SK-N-SH (cell line): ENCODE measurements around the gene SGSH. TPM values are rescaled to one million over a fixed set of nuclear protein-coding genes. Genes with fewer than 3 reads are reported as not detected.

Experiments
- CTCF ChIA-PET: fragments of 300-600, 350-600 bp; formaldehyde crosslinking; extraction: SDS; loops from one replicate; lab custom pipeline; 2021; lab: Yijun Ruan, JAX
- POLR2A ChIA-PET: fragments of 350-600 bp; sonication (Branson Sonifier 250); formaldehyde crosslinking; extraction: SDS; loops from one replicate; lab custom pipeline; 2020; ENCODE audit warnings: antibody characterized with exemption, inconsistent platforms; lab: Yijun Ruan, JAX
- DNase-seq: peaks from one replicate; pipeline ENCODE4 v3.0.0; 2012
- H2AFZ ChIP-seq: fragments of 200-600 bp; sonication (generic); 2 replicates; pipeline ENCODE4 v1.8.1; 2016; ENCODE audit warnings: antibody characterized with exemption, mild to moderate bottlenecking, low read depth
- H3F3A ChIP-seq: fragments of 200-600 bp; sonication (generic); replicated peaks from 2 replicates; pipeline ENCODE3; 2016; ENCODE audit warnings: antibody characterized with exemption, mild to moderate bottlenecking; ENCODE audit not compliant: insufficient read depth
- H3K27ac ChIP-seq, 2 experiments: fragments of 200-500 bp in 1 of 2; fragments of 200-600 bp in 1 of 2; sonication (Bioruptor generic) in 1 of 2; sonication (generic), shearing (Covaris generic) in 1 of 2; 2 replicates each; pipeline versions ENCODE4 v1.5.1 to v1.6.1; 2014 to 2016; ENCODE audit warnings: low read depth in 2 of 2, inconsistent platforms in 1 of 2, low read length in 1 of 2, mild to moderate bottlenecking in 1 of 2, mixed read lengths in 1 of 2
- H3K27me3 ChIP-seq: fragments of 200-600 bp; sonication (generic), shearing (Covaris generic); 2 replicates; pipeline ENCODE4 v1.6.1; 2016; ENCODE audit warnings: mixed run types; ENCODE audit not compliant: insufficient read depth
- H3K36me3 ChIP-seq, 2 experiments: fragments of 200-500 bp in 1 of 2; fragments of 200-600 bp in 1 of 2; sonication (Bioruptor generic) in 1 of 2; sonication (generic) in 1 of 2; replicated peaks in 1 of 2; 2 replicates each; pipeline versions ENCODE3 to v1.5.1; 2014 to 2016; ENCODE audit warnings: low read length in 1 of 2, mild to moderate bottlenecking in 1 of 2; ENCODE audit not compliant: insufficient read depth in 2 of 2, control insufficient read depth in 1 of 2
- H3K4me1 ChIP-seq, 2 experiments: fragments of 200-500 bp in 1 of 2; fragments of 200-600 bp in 1 of 2; sonication (Bioruptor generic) in 1 of 2; sonication (generic), shearing (Covaris generic) in 1 of 2; 2 replicates each; pipeline versions ENCODE4 v1.5.1 to v1.6.1; 2014 to 2016; ENCODE audit warnings: low read depth in 1 of 2, low read length in 1 of 2, mixed run types in 1 of 2; ENCODE audit not compliant: insufficient read depth in 2 of 2, control insufficient read depth in 1 of 2
- H3K4me2 ChIP-seq: fragments of 200-600 bp; sonication (generic), shearing (Covaris generic); 2 replicates; pipeline ENCODE4 v1.6.1; 2017; ENCODE audit warnings: mixed run types
- H3K4me3 ChIP-seq, 2 experiments: fragments of 200-500 bp in 1 of 2; fragments of 200-600 bp in 1 of 2; sonication (Bioruptor generic) in 1 of 2; sonication (generic), shearing (Covaris generic) in 1 of 2; 2 replicates each; pipeline versions ENCODE4 v1.5.1 to v1.8.1; 2014 to 2016; ENCODE audit warnings: low read depth in 2 of 2, inconsistent platforms in 1 of 2, low read length in 1 of 2, mild to moderate bottlenecking in 1 of 2, mixed read lengths in 1 of 2, moderate library complexity in 1 of 2
- H3K79me2 ChIP-seq: fragments of 200-600 bp; sonication (generic); 2 replicates; pipeline ENCODE4 v1.8.1; 2017; ENCODE audit warnings: mild to moderate bottlenecking; ENCODE audit not compliant: insufficient read depth
- H3K9ac ChIP-seq: fragments of 200-600 bp; sonication (generic); 2 replicates; pipeline ENCODE4 v1.6.1; 2017; ENCODE audit warnings: mixed run types
- H3K9me2 ChIP-seq: fragments of 200-600 bp; sonication (generic); 2 replicates; pipeline ENCODE4 v1.6.1; 2017; ENCODE audit warnings: mixed run types
- H3K9me3 ChIP-seq: fragments of 200-600 bp; sonication (generic); 2 replicates; pipeline ENCODE4 v1.6.1; 2017; ENCODE audit warnings: mixed run types, mild to moderate bottlenecking, moderate library complexity
- H4K20me1 ChIP-seq: fragments of 200-600 bp; sonication (generic); 2 replicates; pipeline ENCODE4 v1.6.1; 2017; ENCODE audit warnings: mild to moderate bottlenecking, mixed run types; ENCODE audit not compliant: insufficient read depth
- EP300 ChIP-seq, 2 experiments: IDR thresholded peaks; 2 replicates each; pipeline versions ENCODE4 v1.4.0 to v1.6.1; 2012; ENCODE audit warnings: borderline replicate concordance in 1 of 2, low read depth in 1 of 2, low read length in 1 of 2
- FOXM1 ChIP-seq: IDR thresholded peaks from 2 replicates; pipeline ENCODE4 v1.4.0; 2012; ENCODE audit warnings: low read depth, mild to moderate bottlenecking
- IRF3 ChIP-seq: fragments of 150-350 bp; IDR thresholded peaks from 2 replicates; pipeline ENCODE4 v1.6.1; 2016; ENCODE audit warnings: mild to moderate bottlenecking, low read depth, low read length
- MAX ChIP-seq: IDR thresholded peaks from 2 replicates; pipeline ENCODE4 v1.4.0; 2012; ENCODE audit warnings: low read depth
- NFIC ChIP-seq: IDR thresholded peaks from 2 replicates; pipeline ENCODE4 v1.4.0; 2012; ENCODE audit warnings: borderline replicate concordance
- NRF1 ChIP-seq: IDR thresholded peaks from 2 replicates; pipeline ENCODE4 v1.6.1; 2012; ENCODE audit warnings: low read depth, mild to moderate bottlenecking, low read length
- PBX3 ChIP-seq: IDR thresholded peaks from 2 replicates; pipeline ENCODE4; 2012
- REST ChIP-seq: IDR thresholded peaks from 2 replicates; pipeline ENCODE4 v1.6.1; 2012; ENCODE audit warnings: mild to moderate bottlenecking, low read depth, low read length, moderate library complexity
- SMC3 ChIP-seq: IDR thresholded peaks from 2 replicates; pipeline ENCODE4 v1.6.1; 2012; ENCODE audit warnings: low read depth, low read length, improper control_type of control experiment
- TEAD4 ChIP-seq: IDR thresholded peaks from 2 replicates; pipeline ENCODE4 v1.4.0; 2012; ENCODE audit warnings: mild to moderate bottlenecking, borderline replicate concordance; ENCODE audit not compliant: insufficient read depth
- YY1 ChIP-seq: IDR thresholded peaks from 2 replicates; pipeline ENCODE4 v1.4.0; 2012; ENCODE audit warnings: low read depth, mild to moderate bottlenecking
- WGBS: methylation state at CpG from one replicate; pipeline ENCODE4 v1.1.6; 2017; ENCODE audit warnings: low lambda C conversion rate; 5-methylcytosine and 5-hydroxymethylcytosine counted together
- polyA plus RNA-seq, 3 experiments: library from polyadenylated mRNA; depleted of rRNA; stranded (reverse); fragments of >200 nt; gene quantifications; 2 replicates each; pipeline ENCODE4 v1.2.3, GENCODE V29; 2012

The SGSH gene
- polyA plus RNA-seq, 1 of the 3 experiments (the other 2 are of a cell fraction): 161 TPM

GRCh38 chr17:80210348-80211108 lies 9.6 kb downstream of the SGSH start:
- H3K4me3 ChIP-seq: no peak overlapping the region
- no peaks in the 10 kb centered on the region for H3K9me2 ChIP-seq
- H3K4me1 ChIP-seq: no peaks in the 10 kb centered on the region
- H3K27ac ChIP-seq: no peak overlapping the region
- no peaks in the 10 kb centered on the region for H3K9me3 ChIP-seq
- TF ChIP-seq YY1 (no peak), MAX (no peak), REST (no peak), EP300 (IDR thresholded peaks at IDR 0.05; ENCODE audit: borderline replicate concordance in 1 of 2, low read depth in 1 of 2, low read length in 1 of 2) (no peak), TEAD4 (no peak), PBX3 (no peak), FOXM1 (no peak), NFIC (no peak), NRF1 (no peak), SMC3 (no peak), IRF3 (no peak)
- peaks cover 18 to 64% of the 10 kb centered on the region in 2 experiments for H3K36me3 ChIP-seq
- ChIA-PET POLR2A (no interaction called here), CTCF (interaction anchor here (1.3 kb wide), 1 partner anchor 109 kb away, joined by 3 read pairs; the partner anchor contains the start of gene GAA)
- H3K27me3 ChIP-seq: no peaks in the 10 kb centered on the region
- no peaks in the 10 kb centered on the region for H3F3A ChIP-seq
- H3K4me2 ChIP-seq: no peak overlapping the region
- no peaks in the 10 kb centered on the region for H4K20me1 ChIP-seq
- 97% methylated on average over 42 of the region's 47 CpGs for WGBS
- H2AFZ ChIP-seq: no peak overlapping the region
- H3K9ac ChIP-seq: no peak overlapping the region
- DNase-seq: no peak
- H3K79me2 ChIP-seq: no peaks in the 10 kb centered on the region
